ENCODE data around the gene ENKUR. TPM values are rescaled to one million over a fixed set of nuclear protein-coding genes. Genes with fewer than 3 reads are reported as not detected.

Gene ENKUR
- total RNA-seq, 1 experiment from 2014 or later, result 0.66 TPM

DNA sequence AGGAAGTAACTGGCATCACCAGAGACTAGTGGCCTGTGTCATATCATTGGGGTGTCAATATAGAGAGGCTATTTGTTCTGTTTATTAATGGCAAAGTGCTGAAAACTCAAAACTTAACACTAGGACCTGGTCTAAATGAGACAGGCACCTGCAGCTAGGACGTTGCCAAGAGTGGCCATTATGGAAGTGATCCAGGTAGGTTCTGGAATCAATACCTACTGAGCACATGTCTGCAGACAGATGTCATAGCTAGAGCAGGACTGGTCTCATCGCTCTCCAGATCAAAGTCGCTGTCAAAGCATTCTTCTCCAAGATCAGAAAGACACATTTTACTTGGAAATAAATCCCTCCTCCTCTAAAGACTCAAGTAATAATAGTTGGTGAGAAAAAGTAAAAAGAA is 40.8 kb upstream of the ENKUR start:
- Mint-ChIP-seq H3K4me3 (ENCODE audit: low read depth, unreplicated experiment) (no peak overlapping the region), H3K36me3 (ENCODE audit: insufficient read depth, unreplicated experiment) (peaks cover 7% of the 10 kb centered on the region), H3K9me3 (ENCODE audit: low read depth, unreplicated experiment) (no peaks in the 10 kb centered on the region), H3K27me3 (ENCODE audit: unreplicated experiment) (no peaks in the 10 kb centered on the region), H3K27ac (ENCODE audit: unreplicated experiment) (no peak overlapping the region), H3K4me1 (ENCODE audit: low read depth, unreplicated experiment) (peaks cover 25% of the 10 kb centered on the region)
- BruUV-seq (replicated peaks), result no TSS peak
- CTCF ChIA-PET, result interaction anchor here (0.6 kb wide), 1 partner anchor 932 kb away, joined by 4 read pairs; no protein-coding TSS in a partner anchor
- DNase-seq, result no peak
- TF ChIP-seq, protein P1, sequence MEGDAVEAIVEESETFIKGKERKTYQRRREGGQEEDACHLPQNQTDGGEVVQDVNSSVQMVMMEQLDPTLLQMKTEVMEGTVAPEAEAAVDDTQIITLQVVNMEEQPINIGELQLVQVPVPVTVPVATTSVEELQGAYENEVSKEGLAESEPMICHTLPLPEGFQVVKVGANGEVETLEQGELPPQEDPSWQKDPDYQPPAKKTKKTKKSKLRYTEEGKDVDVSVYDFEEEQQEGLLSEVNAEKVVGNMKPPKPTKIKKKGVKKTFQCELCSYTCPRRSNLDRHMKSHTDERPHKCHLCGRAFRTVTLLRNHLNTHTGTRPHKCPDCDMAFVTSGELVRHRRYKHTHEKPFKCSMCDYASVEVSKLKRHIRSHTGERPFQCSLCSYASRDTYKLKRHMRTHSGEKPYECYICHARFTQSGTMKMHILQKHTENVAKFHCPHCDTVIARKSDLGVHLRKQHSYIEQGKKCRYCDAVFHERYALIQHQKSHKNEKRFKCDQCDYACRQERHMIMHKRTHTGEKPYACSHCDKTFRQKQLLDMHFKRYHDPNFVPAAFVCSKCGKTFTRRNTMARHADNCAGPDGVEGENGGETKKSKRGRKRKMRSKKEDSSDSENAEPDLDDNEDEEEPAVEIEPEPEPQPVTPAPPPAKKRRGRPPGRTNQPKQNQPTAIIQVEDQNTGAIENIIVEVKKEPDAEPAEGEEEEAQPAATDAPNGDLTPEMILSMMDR (IDR thresholded peaks at IDR 0.05; ENCODE audit: unreplicated experiment), result no peak
- intact Hi-C loops (cut with micrococcal nuclease; ENCODE audit: unreplicated experiment), result no loop called here

DNA sequence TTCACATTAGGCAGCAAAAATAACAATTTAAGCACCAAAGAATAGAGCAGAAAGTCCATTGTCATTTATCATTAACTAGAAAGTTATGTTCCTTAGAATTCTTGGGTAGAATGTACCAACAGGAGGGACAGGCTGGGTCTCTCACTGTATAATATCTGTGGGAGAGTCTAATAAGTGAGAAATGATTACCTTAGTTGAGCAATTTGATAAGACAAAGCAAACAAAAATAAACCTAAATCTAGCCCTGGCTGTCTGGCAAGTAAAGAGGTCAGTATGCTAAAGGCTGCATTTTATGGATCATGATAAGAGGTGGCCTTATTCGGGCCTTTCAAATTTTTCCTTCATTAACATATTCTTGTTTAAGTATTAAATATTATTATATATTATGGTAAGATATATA is 36.1 kb upstream of the ENKUR start:
- CTCF ChIA-PET, result no interaction called here
- TF ChIP-seq, protein P1 (IDR thresholded peaks at IDR 0.05; ENCODE audit: unreplicated experiment), result no peak
- intact Hi-C loops (cut with micrococcal nuclease; ENCODE audit: unreplicated experiment), result no loop called here
- DNase-seq, result no peak
- Mint-ChIP-seq H3K36me3 (ENCODE audit: insufficient read depth, unreplicated experiment) (no peaks in the 10 kb centered on the region), H3K9me3 (ENCODE audit: low read depth, unreplicated experiment) (no peaks in the 10 kb centered on the region), H3K27me3 (ENCODE audit: unreplicated experiment) (no peaks in the 10 kb centered on the region), H3K27ac (ENCODE audit: unreplicated experiment) (no peak overlapping the region), H3K4me3 (ENCODE audit: low read depth, unreplicated experiment) (no peak overlapping the region), H3K4me1 (ENCODE audit: low read depth, unreplicated experiment) (no peaks in the 10 kb centered on the region)
- no TSS peak for BruUV-seq (replicated peaks)

DNA sequence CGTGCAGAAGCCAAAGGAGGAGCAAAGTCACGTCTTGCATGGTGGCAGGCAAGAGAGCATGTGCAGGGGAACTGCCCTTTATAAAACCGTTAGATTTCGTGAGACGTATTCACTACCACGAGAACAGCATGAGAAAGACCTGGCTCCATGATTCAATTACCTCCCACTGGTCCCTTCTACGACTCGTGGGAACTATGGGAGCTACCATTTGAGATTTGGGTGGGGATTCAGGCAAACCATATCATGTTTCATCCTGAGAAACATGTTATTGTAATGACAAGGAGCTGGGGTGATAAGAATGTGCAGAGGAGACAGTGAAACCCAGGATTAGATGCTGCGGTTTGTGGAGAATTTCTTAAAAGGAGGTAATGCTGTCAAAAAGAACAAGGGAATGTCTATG is 34.4 kb upstream of the ENKUR start:
- DNase-seq, result no peak
- TF ChIP-seq, protein P1 (IDR thresholded peaks at IDR 0.05; ENCODE audit: unreplicated experiment), result no peak
- BruUV-seq (replicated peaks), result no TSS peak
- Mint-ChIP-seq H3K27me3 (ENCODE audit: unreplicated experiment) (no peaks in the 10 kb centered on the region), H3K36me3 (ENCODE audit: insufficient read depth, unreplicated experiment) (no peaks in the 10 kb centered on the region), H3K27ac (ENCODE audit: unreplicated experiment) (no peak overlapping the region), H3K9me3 (ENCODE audit: low read depth, unreplicated experiment) (no peaks in the 10 kb centered on the region), H3K4me1 (ENCODE audit: low read depth, unreplicated experiment) (no peaks in the 10 kb centered on the region), H3K4me3 (ENCODE audit: low read depth, unreplicated experiment) (no peak overlapping the region)
- intact Hi-C loops (cut with micrococcal nuclease; ENCODE audit: unreplicated experiment), result no loop called here
- CTCF ChIA-PET, result no interaction called here

DNA sequence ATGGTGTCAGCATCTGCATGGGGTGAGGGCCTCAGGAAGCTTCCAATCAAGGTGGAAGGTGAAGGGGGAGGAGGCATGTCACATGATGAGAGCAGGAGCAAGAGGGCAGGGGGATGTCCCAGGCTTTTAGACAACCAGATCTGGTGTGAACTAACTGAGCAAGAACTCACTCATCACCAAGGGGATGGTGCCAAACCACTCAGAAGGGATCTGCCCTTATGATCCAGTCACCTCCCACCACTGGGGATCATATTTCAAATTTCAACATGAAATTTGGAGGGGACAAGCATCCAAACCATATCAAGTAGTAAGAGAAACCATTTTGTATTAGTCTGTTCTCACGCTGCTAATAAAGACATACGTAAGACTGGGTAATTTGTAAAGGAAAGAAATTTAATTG is 34.0 kb upstream of the ENKUR start:
- H3K27ac Mint-ChIP-seq (ENCODE audit: unreplicated experiment), result no peak overlapping the region
- TF ChIP-seq, protein P1 (IDR thresholded peaks at IDR 0.05; ENCODE audit: unreplicated experiment), result no peak
- intact Hi-C loops (cut with micrococcal nuclease; ENCODE audit: unreplicated experiment), result no loop called here
- DNase-seq, result no peak
- no peaks in the 10 kb centered on the region for H3K36me3 Mint-ChIP-seq (ENCODE audit: insufficient read depth, unreplicated experiment)
- CTCF ChIA-PET, result no interaction called here
- H3K27me3 Mint-ChIP-seq (ENCODE audit: unreplicated experiment), result no peaks in the 10 kb centered on the region
- no peaks in the 10 kb centered on the region for H3K9me3 Mint-ChIP-seq (ENCODE audit: low read depth, unreplicated experiment)
- H3K4me3 Mint-ChIP-seq (ENCODE audit: low read depth, unreplicated experiment), result no peak overlapping the region
- no TSS peak for BruUV-seq (replicated peaks)
- H3K4me1 Mint-ChIP-seq (ENCODE audit: low read depth, unreplicated experiment), result no peaks in the 10 kb centered on the region
